ENCODE data around the gene KRIT1.

Gene KRIT1

GRCh38 chr7:92150450-92151017, 95.2 kb downstream of the KRIT1 start:
- no peak for DNase-seq

GRCh38 chr7:92149736-92150239, 95.9 kb downstream of the KRIT1 start:
- DNase-seq = no peak
